HEK293 (cell line): ENCODE results near the gene RPL9.

Experiments
- CTCF ChIA-PET: fragments of 350-600 bp; formaldehyde crosslinking; extraction: SDS; loops from one replicate; lab custom pipeline; 2021; ENCODE audit warnings: antibody characterized with exemption; lab: Yijun Ruan, JAX
- POLR2A ChIA-PET: fragments of 300-600 bp; formaldehyde crosslinking; extraction: SDS; loops from one replicate; lab custom pipeline; 2020; ENCODE audit warnings: antibody characterized with exemption, inconsistent platforms; lab: Yijun Ruan, JAX
- H3K27ac ChIP-seq: fragments of 200-500 bp; sonication (Bioruptor generic); 2 replicates; pipeline ENCODE4 v1.5.1; 2014; ENCODE audit warnings: low read depth, low read length, control low read depth, inconsistent platforms; ENCODE audit errors: extremely low read depth
- H3K36me3 ChIP-seq, 2 experiments: fragments of 200-500 bp in 1 of 2; sonication (Bioruptor generic) in 1 of 2; 1 replicate in 1 of 2; 2 replicates in 1 of 2; pipeline ENCODE4 v1.5.1; 2014 to 2017; ENCODE audit warnings: inconsistent platforms in 2 of 2, low read length in 2 of 2; ENCODE audit not compliant: control insufficient read depth in 2 of 2, insufficient read depth in 1 of 2
- H3K4me1 ChIP-seq: fragments of 200-500 bp; sonication (Bioruptor generic); 2 replicates; pipeline ENCODE4 v1.5.1; 2014; ENCODE audit warnings: mild to moderate bottlenecking, low read length, inconsistent platforms; ENCODE audit not compliant: control insufficient read depth, insufficient read depth
- H3K4me3 ChIP-seq: 2 replicates; pipeline ENCODE4 v1.5.1; 2011; ENCODE audit warnings: low read depth, mild to moderate bottlenecking, control low read depth, low read length, moderate library complexity
- H3K9me3 ChIP-seq: fragments of 200-500 bp; sonication (Bioruptor generic); 2 replicates; pipeline ENCODE4 v1.5.1; 2014; ENCODE audit warnings: low read depth, low read length, inconsistent platforms; ENCODE audit not compliant: control insufficient read depth, insufficient read depth
- AEBP2 ChIP-seq: fragments of 450-650 bp; formaldehyde crosslinking; IDR thresholded peaks from 2 replicates; pipeline ENCODE4 v1.5.1; 2016; ENCODE audit warnings: missing biosample characterization, missing genetic modification characterization, borderline replicate concordance
- CTCF ChIP-seq: fragments of 450-650 bp; formaldehyde crosslinking; IDR thresholded peaks from 2 replicates; pipeline ENCODE4 v1.5.1; 2016; ENCODE audit warnings: missing biosample characterization, missing genetic modification characterization
- GLI4 ChIP-seq: fragments of 450-650 bp; formaldehyde crosslinking; IDR thresholded peaks from 2 replicates; pipeline ENCODE4 v1.5.1; 2016; ENCODE audit warnings: missing biosample characterization, missing genetic modification characterization
- IKZF3 ChIP-seq: fragments of 450-650 bp; IDR thresholded peaks from 2 replicates; pipeline ENCODE4 v1.5.0; 2018; ENCODE audit warnings: missing biosample characterization, mild to moderate bottlenecking, missing genetic modification characterization, moderate library complexity
- YY2 ChIP-seq: fragments of 450-650 bp; formaldehyde crosslinking; IDR thresholded peaks from 2 replicates; pipeline ENCODE4 v1.5.1; 2016; ENCODE audit warnings: missing biosample characterization, missing genetic modification characterization
- ZBTB44 ChIP-seq: fragments of 450-650 bp; IDR thresholded peaks from 2 replicates; pipeline ENCODE4 v1.5.1; 2018; ENCODE audit warnings: missing biosample characterization, mild to moderate bottlenecking, missing genetic modification characterization
- ZFP41 ChIP-seq: fragments of 450-650 bp; formaldehyde crosslinking; IDR thresholded peaks from 2 replicates; pipeline ENCODE4 v1.5.1; 2016; ENCODE audit warnings: missing biosample characterization, missing genetic modification characterization, borderline replicate concordance
- ZNF10 ChIP-seq: fragments of 450-650 bp; formaldehyde crosslinking; IDR thresholded peaks from 2 replicates; pipeline ENCODE4 v1.5.1; 2017; ENCODE audit warnings: missing biosample characterization, missing genetic modification characterization
- ZNF138 ChIP-seq: fragments of 450-650 bp; formaldehyde crosslinking; IDR thresholded peaks from 2 replicates; pipeline ENCODE4 v1.5.1; 2016; ENCODE audit warnings: missing biosample characterization, missing genetic modification characterization, borderline replicate concordance
- ZNF274 ChIP-seq, 2 experiments: fragments of 200-500 bp in 1 of 2; fragments of 450-650 bp in 1 of 2; sonication (Bioruptor generic) in 1 of 2; formaldehyde crosslinking in 1 of 2; IDR thresholded peaks; 2 replicates each; pipeline versions ENCODE4 v1.5.1 to v1.6.1; 2014 to 2016; ENCODE audit warnings: borderline replicate concordance in 1 of 2, inconsistent platforms in 1 of 2, low read length in 1 of 2, missing biosample characterization in 1 of 2, missing genetic modification characterization in 1 of 2
- ZNF302 ChIP-seq: fragments of 450-650 bp; formaldehyde crosslinking; IDR thresholded peaks from 2 replicates; pipeline ENCODE4 v1.5.1; 2016; ENCODE audit warnings: missing biosample characterization, missing genetic modification characterization, low read depth
- ZNF37A ChIP-seq: fragments of 450-650 bp; IDR thresholded peaks from 2 replicates; pipeline ENCODE4 v1.5.1; 2018; ENCODE audit warnings: missing biosample characterization, missing genetic modification characterization
- ZNF449 ChIP-seq: fragments of 450-650 bp; formaldehyde crosslinking; IDR thresholded peaks from 2 replicates; pipeline ENCODE4 v1.5.1; 2017; ENCODE audit warnings: missing biosample characterization, mild to moderate bottlenecking, missing genetic modification characterization, moderate library complexity
- ZNF488 ChIP-seq: fragments of 450-650 bp; formaldehyde crosslinking; IDR thresholded peaks from 2 replicates; pipeline ENCODE4 v1.5.1; 2016; ENCODE audit warnings: missing biosample characterization, missing genetic modification characterization
- ZNF514 ChIP-seq: fragments of 450-650 bp; formaldehyde crosslinking; IDR thresholded peaks from 2 replicates; pipeline ENCODE4 v1.5.1; 2016; ENCODE audit warnings: missing biosample characterization, missing genetic modification characterization
- ZNF623 ChIP-seq: fragments of 450-650 bp; formaldehyde crosslinking; IDR thresholded peaks from 2 replicates; pipeline ENCODE4 v1.5.1; 2016; ENCODE audit warnings: missing biosample characterization, missing genetic modification characterization
- ZNF692 ChIP-seq: fragments of 450-650 bp; formaldehyde crosslinking; IDR thresholded peaks from 2 replicates; pipeline ENCODE4 v1.5.1; 2016; ENCODE audit warnings: missing biosample characterization, missing genetic modification characterization
- ZNF747 ChIP-seq: fragments of 450-650 bp; formaldehyde crosslinking; IDR thresholded peaks from 2 replicates; pipeline ENCODE4 v1.5.1; 2016; ENCODE audit warnings: missing biosample characterization, missing genetic modification characterization
- ZSCAN18 ChIP-seq: fragments of 450-650 bp; formaldehyde crosslinking; IDR thresholded peaks from 2 replicates; pipeline ENCODE4 v1.5.1; 2016; ENCODE audit warnings: missing biosample characterization, missing genetic modification characterization

RPL9 gene

GRCh38 chr4:39490322-39490721, 31.6 kb upstream of the RPL9 start:
- Histone ChIP-seq H3K36me3 (no peaks in the 10 kb centered on the region), H3K9me3 (no peaks in the 10 kb centered on the region), H3K27ac (no peak overlapping the region), H3K4me3 (no peak overlapping the region), H3K4me1 (no peaks in the 10 kb centered on the region)
- POLR2A ChIA-PET: interaction anchor here (0.6 kb wide), 1 partner anchor 786 kb away, joined by 4 read pairs; no protein-coding TSS in a partner anchor
- TF ChIP-seq ZNF488 (tag by site-specific recombination) (no peak), ZFP41 (tag by site-specific recombination) (no peak), IKZF3 (tag by site-specific recombination) (no peak), CTCF (tag by site-specific recombination) (no peak), AEBP2 (tag by site-specific recombination) (no peak), YY2 (tag by site-specific recombination) (no peak), ZNF138 (tag by site-specific recombination) (no peak), ZNF623 (tag by site-specific recombination) (no peak), ZNF747 (tag by site-specific recombination) (no peak), GLI4 (tag by site-specific recombination) (no peak), ZNF302 (tag by site-specific recombination) (no peak), ZNF10 (tag by site-specific recombination) (no peak), ZBTB44 (tag by site-specific recombination) (no peak), ZNF692 (tag by site-specific recombination) (no peak), ZNF37A (no peak), ZNF274 (IDR thresholded peaks at IDR 0.05; ENCODE audit: low read length) (no peak), ZNF274 (tag by site-specific recombination; IDR thresholded peaks at IDR 0.05; ENCODE audit: borderline replicate concordance) (no peak), ZNF449 (no peak), ZNF514 (tag by site-specific recombination) (no peak), ZSCAN18 (tag by site-specific recombination) (no peak)
- CTCF ChIA-PET: no interaction called here
